PC-3 (cell line): Measurements from ENCODE around the gene KRT35.

Source experiments
- CTCF ChIP-seq: fragments of 300-600 bp; sonication (generic); conservative IDR thresholded peaks from 2 replicates; pipeline ENCODE4 v1.5.1; 2017; ENCODE audit warnings: antibody characterized with exemption, low read depth, mild to moderate bottlenecking, low read length
- EZH2 ChIP-seq: fragments of 300-600 bp; sonication (generic); IDR thresholded peaks from one replicate; pipeline ENCODE4 v1.6.1; 2017; ENCODE audit warnings: antibody characterized with exemption, mild to moderate bottlenecking, low read length; ENCODE audit not compliant: unreplicated experiment
- EZH2phosphoT487 ChIP-seq: fragments of 300-600 bp; sonication (generic); IDR thresholded peaks from 2 replicates; pipeline ENCODE4 v1.6.1; 2018; ENCODE audit warnings: mild to moderate bottlenecking, antibody characterized with exemption, low read length, borderline replicate concordance

GRCh38 chr17:41521574-41522261 is 40.8 kb upstream of the KRT35 start:
- no peak for TF ChIP-seq CTCF
- TF ChIP-seq EZH2 = no peak
- TF ChIP-seq EZH2phosphoT487 = no peak
